EL (cell line): Measurements from ENCODE around the gene ODAD3.
"Not testable (repeated sequence)": the region's sequence is repeated elsewhere in the genome, so short reads cannot be mapped to it uniquely, and the experiment has no call there.

Experiments
- DNase-seq: peaks from one replicate; pipeline ENCODE4 v3.0.0-alpha.2; 2016

ODAD3 gene

GRCh38 chr19:11458912-11459311 is 24.0 kb upstream of the ODAD3 start:
- DNase-seq, result not testable (repeated sequence)

- no peak for DNase-seq
Observed at GRCh38 chr19:11458236-11458900, 23.4 kb upstream of the ODAD3 start.

GRCh38 chr19:11457831-11458230 is 22.9 kb upstream of the ODAD3 start:
- no peak for DNase-seq

- no peak for DNase-seq
Observed at GRCh38 chr19:11457115-11457514, 22.2 kb upstream of the ODAD3 start.

- DNase-seq, result no peak
Observed at GRCh38 chr19:11456659-11457058, 21.7 kb upstream of the ODAD3 start.

GRCh38 chr19:11455233-11455554 is 20.3 kb upstream of the ODAD3 start:
- DNase-seq, result not testable (repeated sequence)

- DNase-seq, result no peak
Observed at GRCh38 chr19:11453468-11454341, 18.8 kb upstream of the ODAD3 start.

- DNase-seq, result no peak
Observed at GRCh38 chr19:11452620-11453310, 17.8 kb upstream of the ODAD3 start.

- DNase-seq, result no peak
Observed at GRCh38 chr19:11451871-11452619, 17.1 kb upstream of the ODAD3 start.

GRCh38 chr19:11451327-11451870 is 16.5 kb upstream of the ODAD3 start:
- no peak for DNase-seq

- DNase-seq, result no peak
Observed at GRCh38 chr19:11450570-11451326, 15.8 kb upstream of the ODAD3 start.

- DNase-seq, result no peak
Observed at GRCh38 chr19:11448923-11449554, 14.1 kb upstream of the ODAD3 start.

GRCh38 chr19:11448410-11448809 is 13.5 kb upstream of the ODAD3 start:
- DNase-seq, result no peak

GRCh38 chr19:11447347-11448262 is 12.7 kb upstream of the ODAD3 start:
- no peak for DNase-seq

- peak; percentile 38 for DNase-seq
Observed at GRCh38 chr19:11446652-11447301, 11.9 kb upstream of the ODAD3 start.

- DNase-seq, result no peak
Observed at GRCh38 chr19:11446271-11446651, 11.3 kb upstream of the ODAD3 start.

- no peak for DNase-seq
Observed at GRCh38 chr19:11445141-11445540, 10.2 kb upstream of the ODAD3 start.

- DNase-seq, result no peak
Observed at GRCh38 chr19:11444059-11444458, 9.1 kb upstream of the ODAD3 start.

- no peak for DNase-seq
Observed at GRCh38 chr19:11437955-11438354, 3.0 kb upstream of the ODAD3 start.

GRCh38 chr19:11435833-11436313 is 952 bp upstream of the ODAD3 start:
- DNase-seq, result peak; percentile 42
